Endothelial cell of umbilical vein (primary cell): Measurements from ENCODE around the gene HSPB6.

Experiments used
- CTCF ChIP-seq, 2 donors: IDR thresholded peaks; 1 replicate in 1 of 2; 2 replicates in 1 of 2; pipeline ENCODE4 v1.5.1; 2011; ENCODE audit warnings: low read length in 2 of 2, mild to moderate bottlenecking in 2 of 2, moderate library complexity in 2 of 2, control low read depth in 1 of 2, inconsistent platforms in 1 of 2, low read depth in 1 of 2; ENCODE audit not compliant: insufficient read depth in 1 of 2; ENCODE audit errors: extremely low read depth in 1 of 2
- EZH2 ChIP-seq: IDR thresholded peaks from 2 replicates; pipeline ENCODE4 v1.6.1; 2012; ENCODE audit warnings: borderline replicate concordance, low read depth, mild to moderate bottlenecking, moderate library complexity, low read length, inconsistent platforms; ENCODE audit not compliant: severe bottlenecking
- JUN ChIP-seq: IDR thresholded peaks from 2 replicates; pipeline ENCODE4 v1.6.1; 2011; ENCODE audit warnings: borderline replicate concordance, low read depth; ENCODE audit not compliant: insufficient read length, insufficient read depth
- POLR2AphosphoS5 ChIP-seq: IDR thresholded peaks from 2 replicates; pipeline ENCODE4 v1.6.1; 2012; ENCODE audit warnings: low read depth, mild to moderate bottlenecking, control low read depth, low read length, moderate library complexity; ENCODE audit not compliant: insufficient read depth
- TF ChIP-seq, protein P1 (sequence below): IDR thresholded peaks from 2 replicates; pipeline ENCODE4 v1.6.1; 2011; ENCODE audit not compliant: insufficient read depth, insufficient read length

- TF ChIP-seq CTCF (IDR thresholded peaks at IDR 0.05; ENCODE audit: extremely low read depth in 1 of 2, insufficient read depth in 1 of 2, low read depth in 1 of 2, low read length in 2 of 2) (no peak), EZH2 (no peak), JUN (no peak), POLR2AphosphoS5 (no peak)
- TF ChIP-seq, protein P1, sequence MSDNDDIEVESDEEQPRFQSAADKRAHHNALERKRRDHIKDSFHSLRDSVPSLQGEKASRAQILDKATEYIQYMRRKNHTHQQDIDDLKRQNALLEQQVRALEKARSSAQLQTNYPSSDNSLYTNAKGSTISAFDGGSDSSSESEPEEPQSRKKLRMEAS: no peak
These were observed 35.5 kb upstream of the HSPB6 start for GRCh38 chr19:35792312-35792711.
